ENCODE measurements around the gene TSKS. TPM values are rescaled to one million over a fixed set of nuclear protein-coding genes. Genes with fewer than 3 reads are reported as not detected.

The TSKS gene
- total and polyA plus RNA-seq, 10 of the 15 experiments (the other 5 are each of a cell fraction or from before 2014, with no cell fraction given): not detected

DNA sequence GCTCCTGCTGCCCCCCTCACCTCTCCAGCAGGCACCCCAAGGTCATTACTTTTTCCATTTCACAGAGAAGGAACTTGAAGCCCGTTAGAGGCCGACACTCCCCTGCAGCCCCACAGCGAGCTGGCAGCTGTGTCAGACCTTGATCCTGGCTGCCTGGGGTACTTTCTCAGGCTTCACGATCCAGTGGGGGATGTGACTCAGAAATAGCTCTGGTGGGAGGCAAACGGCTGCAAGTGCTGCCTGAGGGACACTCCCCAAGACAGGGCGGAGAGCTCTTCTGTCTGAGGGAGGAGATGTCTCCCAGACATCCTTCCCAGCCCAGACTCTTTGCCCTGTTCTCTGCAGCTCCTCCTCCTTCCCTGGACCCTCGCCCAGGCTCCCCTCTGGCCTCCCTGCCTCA is 4.8 kb downstream of the TSKS start:
- DNase-seq (ENCODE audit: low read depth, low spot score) (no peak), ATAC-seq (no peak), FAIRE-seq (no peak)
- Histone ChIP-seq H3K4me2 (ENCODE audit: control insufficient read depth, insufficient read depth) (no peak overlapping the region), H3K36me3 (ENCODE audit: control insufficient read depth in 2 of 2, insufficient read depth in 2 of 2, low read length in 1 of 2) (no peaks in the 10 kb centered on the region), H3K27me3 (replicated peaks in 1 of 2; ENCODE audit: control insufficient read depth in 2 of 2, insufficient read depth in 2 of 2, low read length in 1 of 2) (no peaks in the 10 kb centered on the region; a peak in 1 of 4 replicates), H3K4me3 (no peak overlapping the region), H4K20me1 (ENCODE audit: control insufficient read depth, insufficient read depth) (no peaks in the 10 kb centered on the region), H3K79me2 (ENCODE audit: control insufficient read depth, insufficient read depth, low read length) (no peaks in the 10 kb centered on the region), H2AFZ (ENCODE audit: control insufficient read depth, low read depth, low read length) (no peak overlapping the region), H3K9me3 (replicated peaks; ENCODE audit: control insufficient read depth, insufficient read depth, low read length) (peaks cover 4% of the 10 kb centered on the region; the same call in 2 of the 3 replicates), H3K27ac (ENCODE audit: control insufficient read depth, insufficient read depth) (no peak overlapping the region), H3K4me1 (ENCODE audit: control insufficient read depth, insufficient read depth, low read length) (no peaks in the 10 kb centered on the region), H3K9ac (ENCODE audit: control insufficient read depth, insufficient read depth, low read length) (no peak overlapping the region)
- CTCF ChIA-PET: no interaction called here
- WGBS (ENCODE audit: insufficient coverage, insufficient replicate concordance, low lambda C conversion rate, missing lambda C conversion rate): 26% methylated on average over 7 of the region's 7 CpGs
- POLR2A ChIA-PET: interaction anchor here (1.1 kb wide), 1 partner anchor 8 kb away, joined by 3 read pairs; the partner anchor contains the start of gene AP2A1
- no TSS peak for BruUV-seq (replicated peaks)
- in situ Hi-C loops (cut with MboI) (no loop called here), intact Hi-C loops (cut with micrococcal nuclease; ENCODE audit: unreplicated experiment) (no loop called here)
- RAD21 ChIA-PET (ENCODE audit: unreplicated experiment): no interaction called here
- SMC1A ChIA-PET (ENCODE audit: uncharacterized antibody, unreplicated experiment): no interaction called here
- TF ChIP-seq RAD51 (IDR thresholded peaks at IDR 0.05): no peak
- TF ChIP-seq, protein P1, sequence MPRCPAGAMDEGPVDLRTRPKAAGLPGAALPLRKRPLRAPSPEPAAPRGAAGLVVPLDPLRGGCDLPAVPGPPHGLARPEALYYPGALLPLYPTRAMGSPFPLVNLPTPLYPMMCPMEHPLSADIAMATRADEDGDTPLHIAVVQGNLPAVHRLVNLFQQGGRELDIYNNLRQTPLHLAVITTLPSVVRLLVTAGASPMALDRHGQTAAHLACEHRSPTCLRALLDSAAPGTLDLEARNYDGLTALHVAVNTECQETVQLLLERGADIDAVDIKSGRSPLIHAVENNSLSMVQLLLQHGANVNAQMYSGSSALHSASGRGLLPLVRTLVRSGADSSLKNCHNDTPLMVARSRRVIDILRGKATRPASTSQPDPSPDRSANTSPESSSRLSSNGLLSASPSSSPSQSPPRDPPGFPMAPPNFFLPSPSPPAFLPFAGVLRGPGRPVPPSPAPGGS (IDR thresholded peaks at IDR 0.05; ENCODE audit: borderline replicate concordance, insufficient read depth, low read depth, low read length, poor library complexity, severe bottlenecking): no peak
- TF ChIP-seq, protein P2, sequence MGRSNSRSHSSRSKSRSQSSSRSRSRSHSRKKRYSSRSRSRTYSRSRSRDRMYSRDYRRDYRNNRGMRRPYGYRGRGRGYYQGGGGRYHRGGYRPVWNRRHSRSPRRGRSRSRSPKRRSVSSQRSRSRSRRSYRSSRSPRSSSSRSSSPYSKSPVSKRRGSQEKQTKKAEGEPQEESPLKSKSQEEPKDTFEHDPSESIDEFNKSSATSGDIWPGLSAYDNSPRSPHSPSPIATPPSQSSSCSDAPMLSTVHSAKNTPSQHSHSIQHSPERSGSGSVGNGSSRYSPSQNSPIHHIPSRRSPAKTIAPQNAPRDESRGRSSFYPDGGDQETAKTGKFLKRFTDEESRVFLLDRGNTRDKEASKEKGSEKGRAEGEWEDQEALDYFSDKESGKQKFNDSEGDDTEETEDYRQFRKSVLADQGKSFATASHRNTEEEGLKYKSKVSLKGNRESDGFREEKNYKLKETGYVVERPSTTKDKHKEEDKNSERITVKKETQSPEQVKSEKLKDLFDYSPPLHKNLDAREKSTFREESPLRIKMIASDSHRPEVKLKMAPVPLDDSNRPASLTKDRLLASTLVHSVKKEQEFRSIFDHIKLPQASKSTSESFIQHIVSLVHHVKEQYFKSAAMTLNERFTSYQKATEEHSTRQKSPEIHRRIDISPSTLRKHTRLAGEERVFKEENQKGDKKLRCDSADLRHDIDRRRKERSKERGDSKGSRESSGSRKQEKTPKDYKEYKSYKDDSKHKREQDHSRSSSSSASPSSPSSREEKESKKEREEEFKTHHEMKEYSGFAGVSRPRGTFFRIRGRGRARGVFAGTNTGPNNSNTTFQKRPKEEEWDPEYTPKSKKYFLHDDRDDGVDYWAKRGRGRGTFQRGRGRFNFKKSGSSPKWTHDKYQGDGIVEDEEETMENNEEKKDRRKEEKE (IDR thresholded peaks at IDR 0.05): no peak
- TF ChIP-seq, protein P3, sequence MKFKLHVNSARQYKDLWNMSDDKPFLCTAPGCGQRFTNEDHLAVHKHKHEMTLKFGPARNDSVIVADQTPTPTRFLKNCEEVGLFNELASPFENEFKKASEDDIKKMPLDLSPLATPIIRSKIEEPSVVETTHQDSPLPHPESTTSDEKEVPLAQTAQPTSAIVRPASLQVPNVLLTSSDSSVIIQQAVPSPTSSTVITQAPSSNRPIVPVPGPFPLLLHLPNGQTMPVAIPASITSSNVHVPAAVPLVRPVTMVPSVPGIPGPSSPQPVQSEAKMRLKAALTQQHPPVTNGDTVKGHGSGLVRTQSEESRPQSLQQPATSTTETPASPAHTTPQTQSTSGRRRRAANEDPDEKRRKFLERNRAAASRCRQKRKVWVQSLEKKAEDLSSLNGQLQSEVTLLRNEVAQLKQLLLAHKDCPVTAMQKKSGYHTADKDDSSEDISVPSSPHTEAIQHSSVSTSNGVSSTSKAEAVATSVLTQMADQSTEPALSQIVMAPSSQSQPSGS (IDR thresholded peaks at IDR 0.05; ENCODE audit: low read length): no peak
- TF ChIP-seq POLR2AphosphoS2 (IDR thresholded peaks at IDR 0.05; ENCODE audit: low read depth, low read length): no peak
- no peak for TF ChIP-seq SP1 (IDR thresholded peaks at IDR 0.05; ENCODE audit: low read depth, low read length)
- TF ChIP-seq JUND (IDR thresholded peaks at IDR 0.05; ENCODE audit: low read depth, low read length): no peak
- TF ChIP-seq SMC3 (IDR thresholded peaks at IDR 0.05; ENCODE audit: borderline replicate concordance, low read length): no peak
- no peak for TF ChIP-seq PAX8 (IDR thresholded peaks at IDR 0.05)
- TF ChIP-seq, protein P4, sequence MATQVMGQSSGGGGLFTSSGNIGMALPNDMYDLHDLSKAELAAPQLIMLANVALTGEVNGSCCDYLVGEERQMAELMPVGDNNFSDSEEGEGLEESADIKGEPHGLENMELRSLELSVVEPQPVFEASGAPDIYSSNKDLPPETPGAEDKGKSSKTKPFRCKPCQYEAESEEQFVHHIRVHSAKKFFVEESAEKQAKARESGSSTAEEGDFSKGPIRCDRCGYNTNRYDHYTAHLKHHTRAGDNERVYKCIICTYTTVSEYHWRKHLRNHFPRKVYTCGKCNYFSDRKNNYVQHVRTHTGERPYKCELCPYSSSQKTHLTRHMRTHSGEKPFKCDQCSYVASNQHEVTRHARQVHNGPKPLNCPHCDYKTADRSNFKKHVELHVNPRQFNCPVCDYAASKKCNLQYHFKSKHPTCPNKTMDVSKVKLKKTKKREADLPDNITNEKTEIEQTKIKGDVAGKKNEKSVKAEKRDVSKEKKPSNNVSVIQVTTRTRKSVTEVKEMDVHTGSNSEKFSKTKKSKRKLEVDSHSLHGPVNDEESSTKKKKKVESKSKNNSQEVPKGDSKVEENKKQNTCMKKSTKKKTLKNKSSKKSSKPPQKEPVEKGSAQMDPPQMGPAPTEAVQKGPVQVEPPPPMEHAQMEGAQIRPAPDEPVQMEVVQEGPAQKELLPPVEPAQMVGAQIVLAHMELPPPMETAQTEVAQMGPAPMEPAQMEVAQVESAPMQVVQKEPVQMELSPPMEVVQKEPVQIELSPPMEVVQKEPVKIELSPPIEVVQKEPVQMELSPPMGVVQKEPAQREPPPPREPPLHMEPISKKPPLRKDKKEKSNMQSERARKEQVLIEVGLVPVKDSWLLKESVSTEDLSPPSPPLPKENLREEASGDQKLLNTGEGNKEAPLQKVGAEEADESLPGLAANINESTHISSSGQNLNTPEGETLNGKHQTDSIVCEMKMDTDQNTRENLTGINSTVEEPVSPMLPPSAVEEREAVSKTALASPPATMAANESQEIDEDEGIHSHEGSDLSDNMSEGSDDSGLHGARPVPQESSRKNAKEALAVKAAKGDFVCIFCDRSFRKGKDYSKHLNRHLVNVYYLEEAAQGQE (IDR thresholded peaks at IDR 0.05; ENCODE audit: low read depth, low read length): no peak
- no peak for TF ChIP-seq NR2C2 (IDR thresholded peaks at IDR 0.05; ENCODE audit: borderline replicate concordance, control insufficient read depth, insufficient read length, low read depth)
- no peak for TF ChIP-seq SUZ12 (IDR thresholded peaks at IDR 0.05; ENCODE audit: unreplicated experiment)
- TF ChIP-seq ZBED1 (IDR thresholded peaks at IDR 0.05; ENCODE audit: borderline replicate concordance): no peak
- TF ChIP-seq BHLHE40 (IDR thresholded peaks at IDR 0.05; ENCODE audit: borderline replicate concordance in 1 of 2, low read depth in 2 of 2, low read length in 1 of 2): no peak
